Endothelial cell of umbilical vein (primary cell): Measurements from ENCODE around the gene JAKMIP1. TPM values are rescaled to one million over a fixed set of nuclear protein-coding genes. Genes with fewer than 3 reads are reported as not detected.

Experiments used
- BruUV-seq: library from RNA; stranded (reverse); fragments of 400-500 nt; replicated peaks from 2 replicates; lab custom pipeline; 2021; lab: Mats Ljungman, UMichigan
- CTCF ChIA-PET: fragments of 300-600, 350-600 bp; sonication (Branson Sonifier 250); formaldehyde crosslinking; loops from one replicate; lab custom pipeline; 2021; ENCODE audit warnings: antibody characterized with exemption, inconsistent platforms; lab: Charles Lee
- POLR2A ChIA-PET: fragments of 300-600, 350-600 bp; sonication (Branson Sonifier 250); formaldehyde crosslinking; loops from one replicate; lab custom pipeline; 2021; ENCODE audit warnings: antibody characterized with exemption, inconsistent platforms; lab: Charles Lee
- DNase-seq: peaks from one replicate; pipeline ENCODE4 v3.0.0-alpha.2; 2011; ENCODE audit warnings: low read depth, low spot score
- FAIRE-seq: peaks from 2 replicates; lab custom pipeline; 2011; peaks lifted over from hg19 to GRCh38; lab: Jason Lieb, UNC
- H2AFZ ChIP-seq: 2 replicates; pipeline ENCODE4 v1.6.0; 2012; ENCODE audit warnings: low read depth, low read length, control low read depth, inconsistent platforms
- H3K27ac ChIP-seq: 2 replicates; pipeline ENCODE4 v1.5.1; 2011; ENCODE audit warnings: low read depth, mild to moderate bottlenecking, control low read depth, low read length, moderate library complexity; ENCODE audit not compliant: insufficient read depth
- H3K27me3 ChIP-seq, 2 experiments: 2 replicates each; pipeline versions ENCODE4 v1.6.0 to v1.6.1; 2011; ENCODE audit warnings: low read length in 2 of 2, mixed read lengths in 1 of 2; ENCODE audit not compliant: control insufficient read depth in 2 of 2, insufficient read depth in 2 of 2
- H3K36me3 ChIP-seq, 2 experiments: 2 replicates in 1 of 2; 3 replicates in 1 of 2; pipeline ENCODE4 v1.5.1; 2011; ENCODE audit warnings: low read length in 2 of 2, mild to moderate bottlenecking in 1 of 2, moderate library complexity in 1 of 2; ENCODE audit not compliant: control insufficient read depth in 2 of 2, insufficient read depth in 2 of 2; ENCODE audit errors: extremely low read depth in 1 of 2
- H3K4me1 ChIP-seq: 3 replicates; pipeline ENCODE4 v1.5.1; 2011; ENCODE audit warnings: mild to moderate bottlenecking, low read length; ENCODE audit not compliant: control insufficient read depth, insufficient read depth; ENCODE audit errors: extremely low read depth
- H3K4me2 ChIP-seq: 2 replicates; pipeline ENCODE4 v1.6.1; 2011; ENCODE audit warnings: low read length, control low read depth, mixed read lengths; ENCODE audit not compliant: insufficient read depth
- H3K4me3 ChIP-seq, 3 experiments: fragments of 200-600 bp in 1 of 3; sonication (generic), shearing (Covaris generic) in 1 of 3; replicated peaks in 1 of 3; 2 replicates each; pipeline ENCODE4 v1.5.1; 2011 to 2016; ENCODE audit warnings: control low read depth in 3 of 3, low read length in 3 of 3, mild to moderate bottlenecking in 2 of 3, inconsistent platforms in 1 of 3, low read depth in 1 of 3, moderate library complexity in 1 of 3; ENCODE audit not compliant: insufficient read depth in 1 of 3
- H3K79me2 ChIP-seq: 2 replicates; pipeline ENCODE4 v1.6.0; 2012; ENCODE audit warnings: low read length, inconsistent platforms; ENCODE audit not compliant: control insufficient read depth, insufficient read depth
- H3K9ac ChIP-seq: replicated peaks from 2 replicates; pipeline ENCODE3; 2011; ENCODE audit warnings: low read length, control low read depth; ENCODE audit not compliant: insufficient read depth; ENCODE audit errors: extremely low read depth
- H3K9me1 ChIP-seq: replicated peaks from 3 replicates; pipeline ENCODE4 v1.6.0; 2011; ENCODE audit warnings: mild to moderate bottlenecking, low read length; ENCODE audit not compliant: control insufficient read depth, insufficient read depth; ENCODE audit errors: extremely low read depth
- H3K9me3 ChIP-seq: replicated peaks from 2 replicates; pipeline ENCODE4 v1.5.1; 2012; ENCODE audit warnings: low read length, inconsistent platforms; ENCODE audit not compliant: control insufficient read depth, insufficient read depth
- H4K20me1 ChIP-seq: replicated peaks from 2 replicates; pipeline ENCODE3; 2011; ENCODE audit warnings: mild to moderate bottlenecking, low read length; ENCODE audit not compliant: control insufficient read depth, insufficient read depth; ENCODE audit errors: extremely low read depth
- CTCF ChIP-seq, 2 donors: IDR thresholded peaks; 1 replicate in 1 of 2; 2 replicates in 1 of 2; pipeline ENCODE4 v1.5.1; 2011; ENCODE audit warnings: low read length in 2 of 2, mild to moderate bottlenecking in 2 of 2, moderate library complexity in 2 of 2, control low read depth in 1 of 2, inconsistent platforms in 1 of 2, low read depth in 1 of 2; ENCODE audit not compliant: insufficient read depth in 1 of 2; ENCODE audit errors: extremely low read depth in 1 of 2
- EZH2 ChIP-seq: IDR thresholded peaks from 2 replicates; pipeline ENCODE4 v1.6.1; 2012; ENCODE audit warnings: borderline replicate concordance, low read depth, mild to moderate bottlenecking, moderate library complexity, low read length, inconsistent platforms; ENCODE audit not compliant: severe bottlenecking
- FOS ChIP-seq: IDR thresholded peaks from 2 replicates; pipeline ENCODE4 v1.6.1; 2011; ENCODE audit warnings: mild to moderate bottlenecking, low read length, moderate library complexity, borderline replicate concordance; ENCODE audit not compliant: insufficient read depth
- GATA2 ChIP-seq: IDR thresholded peaks from 2 replicates; pipeline ENCODE4 v1.7.0; 2011; ENCODE audit warnings: low read depth, mild to moderate bottlenecking, moderate library complexity, mixed read lengths, low read length; ENCODE audit not compliant: insufficient read length, insufficient read depth
- MAX ChIP-seq: IDR thresholded peaks from 2 replicates; pipeline ENCODE4 v1.6.1; 2011; ENCODE audit not compliant: insufficient read depth, insufficient read length
- MYC ChIP-seq: IDR thresholded peaks from one replicate; pipeline ENCODE4 v1.6.1; 2011; ENCODE audit warnings: mild to moderate bottlenecking, low read depth, low read length
- POLR2A ChIP-seq: IDR thresholded peaks from 2 replicates; pipeline ENCODE4 v1.6.1; 2012; ENCODE audit warnings: low read depth, mild to moderate bottlenecking, control low read depth, low read length
- POLR2AphosphoS5 ChIP-seq: IDR thresholded peaks from 2 replicates; pipeline ENCODE4 v1.6.1; 2012; ENCODE audit warnings: low read depth, mild to moderate bottlenecking, control low read depth, low read length, moderate library complexity; ENCODE audit not compliant: insufficient read depth
- dilution Hi-C: fragments of 300-500 bp; cut with MboI; formaldehyde crosslinking; loops from one replicate; pipeline ENCODE4 v1.15.0; 2019; ENCODE audit warnings: low sequenced_read_pairs; ENCODE audit not compliant: extremely low pct_ligation_motif_present
- intact Hi-C: fragments of 100-400 bp; cut with micrococcal nuclease; formaldehyde crosslinking; loops from one replicate; pipeline ENCODE4 v1.10.0; 2022
- polyA plus RNA-seq, 4 experiments: library from polyadenylated mRNA; depleted of rRNA in 3 of 4; stranded (reverse) in 3 of 4; unstranded in 1 of 4; fragments of >200 nt; gene quantifications; 2 replicates each; pipeline versions ENCODE4 v1.2.1 to v1.2.3, GENCODE V29; 2011 to 2012; ENCODE audit warnings: missing spikeins in 1 of 4
- total RNA-seq: library from RNA; stranded (reverse); gene quantifications from 2 replicates; pipeline ENCODE4 v1.2.3, GENCODE V29; 2021

The JAKMIP1 gene
- total and polyA plus RNA-seq, 2 donors (not counting 3 experiments of a cell fraction or from before 2014, with no cell fraction given): not detected

DNA sequence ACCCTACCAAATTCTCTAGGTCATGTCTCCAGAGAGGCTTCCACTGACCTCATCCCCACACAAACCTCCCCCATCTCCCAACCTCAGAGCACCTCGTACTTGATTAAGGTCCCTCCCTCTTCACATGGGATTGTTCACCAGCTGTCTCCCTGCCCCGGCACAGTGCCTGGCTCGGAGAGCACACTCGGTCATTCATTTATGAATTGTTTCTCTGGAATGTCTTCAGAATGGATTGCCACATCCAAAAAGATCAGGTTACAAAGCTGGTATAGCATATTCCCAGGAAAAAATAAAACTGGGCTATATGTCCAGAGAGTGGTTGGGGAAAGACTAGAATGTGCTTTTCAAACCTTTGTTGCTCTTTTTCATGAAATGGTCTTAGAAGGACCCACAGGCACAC is 21.6 kb downstream of the JAKMIP1 start:
- H2AFZ ChIP-seq: no peak overlapping the region
- dilution Hi-C loops (no loop called here), intact Hi-C loops (loop anchor here (1.0 kb wide), 1 partner anchor 19 kb away; no protein-coding TSS in a partner anchor)
- no peak for DNase-seq
- FAIRE-seq: no peak
- no peak overlapping the region for H3K4me2 ChIP-seq
- no peak overlapping the region for H3K4me3 ChIP-seq
- TF ChIP-seq POLR2AphosphoS5 (no peak), MAX (no peak), CTCF (IDR thresholded peaks at IDR 0.05; ENCODE audit: extremely low read depth in 1 of 2, insufficient read depth in 1 of 2, low read depth in 1 of 2, low read length in 2 of 2) (no peak), GATA2 (no peak), EZH2 (no peak), POLR2A (no peak), MYC (no peak), FOS (no peak)
- H4K20me1 ChIP-seq: no peaks in the 10 kb centered on the region
- H3K27me3 ChIP-seq: no peaks in the 10 kb centered on the region
- no peaks in the 10 kb centered on the region for H3K79me2 ChIP-seq
- H3K9me3 ChIP-seq: no peaks in the 10 kb centered on the region
- ChIA-PET POLR2A (no interaction called here), CTCF (no interaction called here)
- H3K36me3 ChIP-seq: no peaks in the 10 kb centered on the region
- no peaks in the 10 kb centered on the region for H3K4me1 ChIP-seq
- no peaks in the 10 kb centered on the region for H3K9me1 ChIP-seq
- H3K27ac ChIP-seq: no peak overlapping the region
- no TSS peak for BruUV-seq
- H3K9ac ChIP-seq: no peak overlapping the region
